HG02885 (cell line): ENCODE measurements around the gene IGSF6.
"Not testable (repeated sequence)": the region's sequence is repeated elsewhere in the genome, so short reads cannot be mapped to it uniquely, and the experiment has no call there.

Experiments used
- ATAC-seq: cut with Tn5 transposase; IDR thresholded peaks from one replicate; pipeline ENCODE4 v1.9.1; 2021; ENCODE audit warnings: mild to moderate bottlenecking; ENCODE audit not compliant: unreplicated experiment, poor library complexity

Gene IGSF6

GRCh38 chr16:21608639-21609328 is 43.6 kb downstream of the IGSF6 start:
- ATAC-seq, result no peak

- not testable (repeated sequence) for ATAC-seq
Observed at GRCh38 chr16:21605848-21606247, 46.6 kb downstream of the IGSF6 start.

- no peak for ATAC-seq
Observed at GRCh38 chr16:21603928-21604327, 48.5 kb downstream of the IGSF6 start.

GRCh38 chr16:21602785-21603184 is 49.6 kb downstream of the IGSF6 start:
- ATAC-seq, result no peak

GRCh38 chr16:21600031-21600773 is 52.2 kb downstream of the IGSF6 start:
- ATAC-seq, result peak; percentile 18

GRCh38 chr16:21599122-21600030 is 53.0 kb downstream of the IGSF6 start, which contains the start of gene METTL9:
Gene METTL9, plus strand, starts transcription at chr16:21599577. Its CDS starts 157 bp downstream, at chr16:21599734.
- ATAC-seq, result peak; percentile 90

GRCh38 chr16:21598701-21599121 is 53.7 kb downstream of the IGSF6 start:
- ATAC-seq, result no peak

- ATAC-seq, result no peak
Observed at GRCh38 chr16:21598206-21598605, 54.2 kb downstream of the IGSF6 start.

GRCh38 chr16:21597561-21598030 is 54.8 kb downstream of the IGSF6 start:
- ATAC-seq, result no peak

GRCh38 chr16:21593530-21594289 is 58.7 kb downstream of the IGSF6 start:
- ATAC-seq, result no peak

- ATAC-seq, result no peak
Observed at GRCh38 chr16:21592191-21592590, 60.2 kb downstream of the IGSF6 start.

- ATAC-seq, result no peak
Observed at GRCh38 chr16:21590796-21591195, 61.6 kb downstream of the IGSF6 start.

- ATAC-seq, result no peak
Observed at GRCh38 chr16:21590287-21590686, 62.1 kb downstream of the IGSF6 start.

- no peak for ATAC-seq
Observed at GRCh38 chr16:21589551-21589950, 62.9 kb downstream of the IGSF6 start.
